HepG2 (cell line): Measurements from ENCODE around the gene TMEM250. TPM values are rescaled to one million over a fixed set of nuclear protein-coding genes. Genes with fewer than 3 reads are reported as not detected.
A peak's percentile ranks its signal among the peaks of the same experiment; 100 is the strongest.

Source experiments
- AKNA ChIP-seq: sonication (generic); formaldehyde crosslinking; IDR thresholded peaks from 2 replicates; pipeline ENCODE4 v1.4.0; 2020; ENCODE audit warnings: missing genetic modification reagents, borderline replicate concordance
- ATF7-NPFF ChIP-seq: sonication (generic); formaldehyde crosslinking; IDR thresholded peaks from 2 replicates; pipeline ENCODE4 v1.8.1; 2023; ENCODE audit warnings: mild to moderate bottlenecking, low read depth, missing genetic modification reagents, moderate library complexity
- E2F5 ChIP-seq: sonication (generic); formaldehyde crosslinking; conservative IDR thresholded peaks from 2 replicates; pipeline ENCODE4 v1.4.0; 2020; ENCODE audit warnings: missing genetic modification reagents
- ESRRA ChIP-seq: sonication (generic); formaldehyde crosslinking; IDR thresholded peaks from 2 replicates; pipeline ENCODE4 v1.5.1; 2020; ENCODE audit warnings: mild to moderate bottlenecking, low read depth, missing genetic modification reagents
- GABPA ChIP-seq, 2 experiments: IDR thresholded peaks; 2 replicates each; pipeline ENCODE4 v1.6.1; 2011 to 2016; ENCODE audit warnings: low read depth in 2 of 2, low read length in 1 of 2, missing biosample characterization in 1 of 2, missing genetic modification characterization in 1 of 2
- KMT2B ChIP-seq: IDR thresholded peaks from 2 replicates; pipeline ENCODE4 v1.6.1; 2016; ENCODE audit warnings: missing genetic modification reagents, missing compliant biosample characterization
- MAFG ChIP-seq: sonication (generic); formaldehyde crosslinking; IDR thresholded peaks from 2 replicates; pipeline ENCODE4 v1.5.1; 2020; ENCODE audit warnings: mild to moderate bottlenecking, missing genetic modification reagents
- MEIS2 ChIP-seq: sonication (generic); formaldehyde crosslinking; IDR thresholded peaks from 2 replicates; pipeline ENCODE4 v1.9.0; 2021; ENCODE audit warnings: mild to moderate bottlenecking, missing genetic modification reagents
- NKX3-1 ChIP-seq: sonication (generic); formaldehyde crosslinking; IDR thresholded peaks from 2 replicates; pipeline ENCODE4 v1.5.0; 2020; ENCODE audit warnings: missing genetic modification reagents
- PRDM4 ChIP-seq: sonication (generic); formaldehyde crosslinking; IDR thresholded peaks from 2 replicates; pipeline ENCODE4 v1.9.0; 2021; ENCODE audit warnings: missing genetic modification reagents, borderline replicate concordance
- SATB2 ChIP-seq: sonication (generic); formaldehyde crosslinking; IDR thresholded peaks from 2 replicates; pipeline ENCODE4 v1.5.0; 2020; ENCODE audit warnings: missing genetic modification reagents
- SMAD3 ChIP-seq: sonication (generic); formaldehyde crosslinking; IDR thresholded peaks from 2 replicates; pipeline ENCODE4 v1.4.0; 2020; ENCODE audit warnings: missing genetic modification reagents
- SMYD3 ChIP-seq: sonication (generic); formaldehyde crosslinking; IDR thresholded peaks from 2 replicates; pipeline ENCODE4 v1.8.1; 2023; ENCODE audit warnings: mild to moderate bottlenecking, missing genetic modification reagents
- ZFY ChIP-seq: sonication (generic); formaldehyde crosslinking; IDR thresholded peaks from 2 replicates; pipeline ENCODE4 v1.4.0; 2020; ENCODE audit warnings: missing genetic modification reagents
- ZNF124 ChIP-seq: sonication (generic); formaldehyde crosslinking; IDR thresholded peaks from 2 replicates; pipeline ENCODE4 v1.4.0; 2020; ENCODE audit warnings: missing genetic modification reagents
- ZNF17 ChIP-seq: sonication (generic); formaldehyde crosslinking; IDR thresholded peaks from 2 replicates; pipeline ENCODE4 v1.5.0; 2020; ENCODE audit warnings: mild to moderate bottlenecking, missing genetic modification reagents
- ZNF292 ChIP-seq: sonication (generic); formaldehyde crosslinking; IDR thresholded peaks from 2 replicates; pipeline ENCODE4 v1.8.1; 2022; ENCODE audit warnings: mild to moderate bottlenecking, low read depth, missing genetic modification reagents, borderline replicate concordance
- ZNF296 ChIP-seq: sonication (generic); formaldehyde crosslinking; conservative IDR thresholded peaks from 2 replicates; pipeline ENCODE4 v1.5.0; 2020; ENCODE audit warnings: mild to moderate bottlenecking, missing genetic modification reagents
- ZNF33A ChIP-seq: sonication (generic); formaldehyde crosslinking; IDR thresholded peaks from 2 replicates; pipeline ENCODE4 v1.5.1; 2020; ENCODE audit warnings: missing genetic modification reagents, mild to moderate bottlenecking, moderate library complexity, borderline replicate concordance
- ZNF468 ChIP-seq: sonication (generic); formaldehyde crosslinking; IDR thresholded peaks from 2 replicates; pipeline ENCODE4 v1.8.0; 2022; ENCODE audit warnings: mild to moderate bottlenecking, moderate library complexity, missing genetic modification reagents
- ZNF691 ChIP-seq: sonication (generic); formaldehyde crosslinking; IDR thresholded peaks from 2 replicates; pipeline ENCODE4 v1.4.0; 2020; ENCODE audit warnings: missing genetic modification reagents, low read depth, mild to moderate bottlenecking, borderline replicate concordance
- polyA plus RNA-seq, 8 experiments: library from polyadenylated mRNA; depleted of rRNA in 3 of 8; stranded (reverse) in 7 of 8; unstranded in 1 of 8; fragments of >200 nt; fragmentation: Illumina TruSeq in 4 of 8; extraction: Trizol in 4 of 8; gene quantifications; 2 replicates each; pipeline versions ENCODE4 v1.2.1 to v1.2.3, GENCODE V29; 2011 to 2016; ENCODE audit warnings: low read depth in 4 of 8, missing spikeins in 1 of 8, mixed read lengths in 1 of 8; ENCODE audit not compliant: insufficient read depth in 1 of 8
- total RNA-seq, 5 experiments: library from RNA; depleted of rRNA; stranded (reverse); fragments of >200 nt; fragmentation: Illumina TruSeq; extraction: Trizol; gene quantifications; 2 replicates each; pipeline ENCODE4 v1.2.3, GENCODE V29; 2016; ENCODE audit warnings: low read depth in 1 of 5

TMEM250 gene
- total and polyA plus RNA-seq, 2 of the 13 experiments (the other 11 are each of a cell fraction or from before 2014, with no cell fraction given): 5.5 to 13.9 TPM

GRCh38 chr9:136118320-136119060 is at the start of gene TMEM250 (continued):
- TF ChIP-seq ZNF691 (CRISPR knock-in tag) (0 out of 2 replicates have a peak, but pooled peaks have one; percentile 36), ZNF296 (CRISPR knock-in tag) (no peak), ATF7-NPFF (CRISPR knock-in tag) (peak; percentile 66), NKX3-1 (CRISPR knock-in tag) (no peak), ZNF124 (peak; percentile 71; the same call in 1 of the 2 replicates), MAFG (CRISPR knock-in tag) (no peak), MEIS2 (CRISPR knock-in tag) (no peak), SMYD3 (peak; percentile 25; the same call in 1 of the 2 replicates), AKNA (CRISPR knock-in tag) (no peak), PRDM4 (CRISPR knock-in tag) (no peak), ZNF292 (CRISPR knock-in tag) (no peak), ESRRA (CRISPR knock-in tag) (peak; percentile 38; the same call in 1 of the 2 replicates), ZNF33A (CRISPR knock-in tag) (no peak), ZNF468 (CRISPR knock-in tag) (no peak; the same call in 1 of the 2 replicates), ZFY (peak; percentile 86), SATB2 (CRISPR knock-in tag) (no peak), KMT2B (no peak), GABPA (IDR thresholded peaks at IDR 0.05; ENCODE audit: low read depth, low read length) (no peak), GABPA (CRISPR knock-in tag; IDR thresholded peaks at IDR 0.05; ENCODE audit: low read depth) (no peak), E2F5 (CRISPR knock-in tag) (peak; percentile 40; the same call in 1 of the 2 replicates), SMAD3 (no peak), ZNF17 (CRISPR knock-in tag) (no peak)
